GM19043 (cell line): ENCODE results near the gene NEUROG3.

Experiments used
- ATAC-seq: cut with Tn5 transposase; IDR thresholded peaks from one replicate; pipeline ENCODE4 v1.9.1; 2021; ENCODE audit warnings: low read depth; ENCODE audit not compliant: unreplicated experiment

Gene NEUROG3, protein sequence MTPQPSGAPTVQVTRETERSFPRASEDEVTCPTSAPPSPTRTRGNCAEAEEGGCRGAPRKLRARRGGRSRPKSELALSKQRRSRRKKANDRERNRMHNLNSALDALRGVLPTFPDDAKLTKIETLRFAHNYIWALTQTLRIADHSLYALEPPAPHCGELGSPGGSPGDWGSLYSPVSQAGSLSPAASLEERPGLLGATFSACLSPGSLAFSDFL

GRCh38 chr10:69573056-69573806 lies at the start of gene NEUROG3:
Gene NEUROG3 (minus strand): TSS chr10:69573422. CDS start chr10:69573043, 379 bp downstream.
- no peak for ATAC-seq

- ATAC-seq: no peak
Measured at GRCh38 chr10:69620625-69621024, 47.4 kb upstream of the NEUROG3 start.

GRCh38 chr10:69619626-69620025 lies 46.4 kb upstream of the NEUROG3 start:
- ATAC-seq: no peak

DNA sequence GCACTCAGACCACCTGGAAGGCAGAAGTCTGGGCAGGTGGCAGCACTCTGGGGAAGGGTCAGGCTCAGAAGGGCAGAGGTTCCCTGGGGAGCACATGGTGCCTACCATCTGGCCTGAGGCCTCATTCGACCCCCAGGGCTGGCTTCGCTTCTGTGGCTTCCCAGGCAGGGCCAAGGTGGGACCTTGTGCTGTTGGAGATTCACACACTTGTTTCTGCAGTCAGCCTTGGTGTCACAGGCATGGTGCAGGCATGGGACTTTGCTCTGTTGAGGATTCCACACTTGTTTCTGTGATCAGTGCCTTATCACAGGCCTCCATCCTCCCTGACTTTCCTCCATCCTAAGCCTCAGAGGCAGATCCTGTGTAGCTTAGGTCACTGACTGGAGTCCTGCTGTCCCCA lies 45.5 kb upstream of the NEUROG3 start:
- ATAC-seq: no peak

- no peak for ATAC-seq
Measured at GRCh38 chr10:69616358-69616757, 43.1 kb upstream of the NEUROG3 start.

GRCh38 chr10:69614130-69614529 lies 40.9 kb upstream of the NEUROG3 start:
- peak; percentile 70 for ATAC-seq

- ATAC-seq: no peak
Measured at GRCh38 chr10:69612760-69613159, 39.5 kb upstream of the NEUROG3 start.

DNA sequence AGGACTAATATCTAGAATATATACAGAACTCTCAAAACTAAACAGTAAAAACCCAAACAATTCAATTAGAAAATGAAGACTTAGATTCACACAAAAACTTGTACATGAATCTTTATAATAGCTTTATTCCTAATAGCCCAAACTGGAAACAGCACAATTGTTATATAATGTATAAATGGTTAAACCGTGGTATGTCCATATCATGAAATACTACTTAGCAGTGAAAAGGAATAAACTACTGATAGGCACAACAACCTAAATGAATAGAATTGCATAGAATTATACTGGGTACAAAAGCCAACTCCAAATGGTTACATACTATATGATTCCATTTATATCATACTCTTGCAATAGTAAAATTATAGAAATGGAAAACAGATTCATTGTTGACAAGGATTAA lies 35.9 kb upstream of the NEUROG3 start:
- ATAC-seq: no peak

- ATAC-seq: no peak
Measured at GRCh38 chr10:69600761-69601330, 27.6 kb upstream of the NEUROG3 start.

GRCh38 chr10:69588358-69588757 lies 15.1 kb upstream of the NEUROG3 start:
- ATAC-seq: no peak

GRCh38 chr10:69584624-69585023 lies 11.4 kb upstream of the NEUROG3 start:
- no peak for ATAC-seq

DNA sequence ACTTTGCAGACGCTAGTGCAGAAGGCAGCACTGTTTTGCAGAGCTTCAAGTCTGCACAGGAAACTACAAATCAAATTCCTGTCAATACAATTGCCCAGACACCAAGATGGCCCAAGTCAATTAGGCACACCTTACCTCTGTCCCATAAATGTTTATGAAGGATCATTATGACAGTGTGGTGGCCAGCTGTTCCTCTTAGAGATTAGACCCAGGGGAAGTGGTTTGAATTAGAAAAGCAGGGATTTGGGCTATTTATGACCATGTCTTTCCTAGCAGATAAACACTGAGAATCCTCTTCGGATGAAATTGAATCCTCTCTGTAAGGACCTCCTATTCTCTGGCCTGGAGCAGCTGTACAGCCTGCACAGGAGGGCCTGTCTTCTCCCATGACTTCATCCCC lies 9.9 kb upstream of the NEUROG3 start:
- ATAC-seq: no peak

DNA sequence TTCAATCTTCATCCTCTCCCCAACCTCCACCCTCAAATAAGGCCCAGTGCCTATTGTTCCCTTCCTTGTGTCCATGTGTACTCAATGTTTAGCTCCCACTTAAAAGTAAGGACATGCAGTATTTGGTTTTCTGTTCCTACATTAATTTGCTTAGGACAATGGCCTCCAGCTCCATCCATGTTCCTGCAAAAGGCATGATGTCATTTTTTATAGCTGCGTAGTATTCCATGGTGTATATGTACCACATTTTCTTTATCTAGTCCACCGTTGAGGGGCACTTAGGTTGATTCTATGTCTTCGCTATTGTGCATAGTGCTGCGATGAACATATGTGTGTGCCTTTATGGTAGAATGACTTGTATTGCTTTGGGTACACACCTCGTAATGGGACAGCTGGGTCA lies 7.2 kb upstream of the NEUROG3 start:
- ATAC-seq: no peak

DNA sequence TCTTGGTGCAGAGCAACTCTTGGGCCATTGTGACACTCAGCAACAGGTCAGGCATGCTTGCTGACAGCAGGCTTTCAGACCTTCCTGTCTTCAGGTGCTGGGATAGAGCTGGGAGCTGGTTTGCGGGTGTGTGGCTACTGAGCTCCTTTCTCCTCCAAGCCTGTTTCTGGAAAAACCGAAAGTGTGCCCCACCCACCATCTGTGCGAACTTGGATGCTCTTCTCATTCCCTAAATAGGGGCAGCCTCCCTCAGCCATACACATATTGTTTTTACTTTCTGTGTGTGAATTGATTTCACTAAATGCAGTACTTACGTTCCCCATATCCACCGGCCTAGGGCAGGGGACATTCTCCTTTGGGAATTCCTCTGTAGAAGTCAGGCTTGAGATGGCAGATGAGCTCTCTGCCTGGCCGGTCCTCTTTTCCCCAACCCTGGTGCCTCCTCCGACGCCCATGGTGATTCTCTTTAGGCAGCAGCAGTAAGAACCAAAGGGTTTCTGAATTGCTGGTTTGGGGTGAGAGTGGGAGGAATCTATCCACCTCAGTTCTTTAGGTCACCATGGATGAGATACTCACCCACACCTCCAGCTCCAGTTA lies 6.3 kb upstream of the NEUROG3 start:
- ATAC-seq: no peak

DNA sequence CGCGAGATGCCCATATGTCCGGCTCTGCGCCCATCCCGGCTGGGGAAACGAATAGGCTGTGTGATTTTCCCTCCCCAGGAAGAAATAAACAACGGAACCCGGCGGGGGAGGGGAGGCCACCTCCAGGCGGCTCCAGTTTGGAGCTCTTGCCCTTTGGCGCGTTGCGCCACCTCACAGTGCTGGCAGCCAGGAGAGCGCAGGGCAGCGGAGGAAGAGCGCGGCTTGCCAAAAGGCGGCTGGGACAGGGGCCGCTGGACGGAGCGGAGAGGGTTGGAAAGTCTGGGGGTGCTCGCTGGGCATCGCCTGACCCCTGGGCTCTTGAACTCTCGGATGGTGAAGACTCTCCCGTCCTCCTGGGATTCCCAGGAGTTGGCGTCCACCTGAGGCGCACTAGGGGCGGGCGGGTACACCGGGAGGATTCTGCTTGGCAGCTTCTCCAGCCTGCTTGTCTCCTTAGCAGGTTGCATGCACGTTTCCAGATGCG lies 5.3 kb upstream of the NEUROG3 start:
- no peak for ATAC-seq

DNA sequence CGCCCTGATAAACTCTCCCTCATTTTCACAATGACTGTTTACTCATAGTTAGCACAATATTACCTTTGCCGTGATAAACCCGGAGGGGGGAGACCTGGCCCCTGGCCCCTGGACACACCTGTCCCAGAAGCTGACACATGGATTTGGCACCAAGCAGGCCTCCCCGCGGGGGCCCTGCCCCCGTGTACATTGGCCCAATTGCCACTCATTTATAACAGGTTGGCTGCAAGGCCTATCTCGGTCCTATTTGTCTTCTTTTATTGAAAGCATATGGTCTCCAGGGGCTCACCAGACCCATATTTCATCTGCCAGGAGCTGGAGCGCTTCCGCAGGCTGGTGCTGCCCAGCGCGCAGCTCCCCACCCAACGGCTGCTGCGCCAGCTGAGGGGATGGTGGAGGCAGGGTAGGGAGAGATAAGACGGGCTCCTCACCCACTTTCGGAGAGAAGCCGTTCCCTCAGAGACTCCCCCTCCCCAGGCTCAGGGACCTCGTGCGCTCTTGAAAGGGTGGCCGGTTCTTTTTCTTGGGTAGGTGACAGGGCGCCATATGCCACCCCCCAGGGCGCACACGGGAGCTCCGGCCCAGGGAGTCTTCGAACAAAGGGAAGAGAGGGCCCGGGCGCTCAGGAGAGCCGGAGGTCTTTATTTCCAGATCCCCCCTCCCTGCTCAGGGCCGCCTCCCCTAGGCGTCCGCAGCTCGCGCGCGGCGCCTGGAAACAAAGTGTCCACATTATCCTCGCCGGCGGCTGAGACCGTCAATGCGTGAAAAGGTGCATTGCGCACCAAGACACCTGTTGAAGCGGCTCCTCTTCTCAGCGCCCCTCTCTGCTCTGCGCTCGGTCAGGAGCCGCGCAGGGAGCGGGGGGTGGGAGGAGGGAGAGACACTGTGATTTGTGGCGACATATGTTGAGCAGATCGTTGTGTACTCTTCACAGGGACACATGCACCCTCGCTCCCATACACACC lies 4.3 kb upstream of the NEUROG3 start:
- ATAC-seq: no peak

GRCh38 chr10:69576334-69577011 lies 3.3 kb upstream of the NEUROG3 start:
- no peak for ATAC-seq

GRCh38 chr10:69575164-69575722 lies 2.0 kb upstream of the NEUROG3 start:
- ATAC-seq: no peak

DNA sequence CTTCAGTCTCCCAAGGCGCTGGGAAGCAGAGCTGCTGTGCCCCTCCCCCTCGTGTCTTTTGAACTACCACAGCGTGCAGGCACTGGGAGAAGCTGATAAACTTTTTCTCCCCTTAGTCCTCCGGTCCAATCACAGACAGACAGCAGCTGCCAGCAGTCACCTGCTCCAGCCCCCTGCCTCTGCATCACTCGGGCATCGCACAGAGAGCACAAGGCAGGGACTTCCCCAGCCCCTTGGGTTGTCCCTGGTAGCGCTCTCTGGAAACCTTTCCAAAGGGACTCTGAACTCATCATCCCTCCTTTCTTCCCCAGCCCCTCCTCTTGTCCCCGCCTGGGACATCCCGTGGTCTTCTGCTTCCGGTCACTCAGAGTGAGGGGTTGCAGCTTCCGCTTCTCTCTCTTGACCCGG lies 1.4 kb upstream of the NEUROG3 start:
- ATAC-seq: no peak
